Activated CD8-positive, alpha-beta memory T cell treated with anti-CD3 and anti-CD28 coated beads for 24 hours (primary cell): ENCODE measurements around the gene CIT.

ENCODE experiments used
- DNase-seq: peaks from one replicate; pipeline ENCODE4 v3.0.0-alpha.2; 2020

Gene CIT

GRCh38 chr12:119857041-119857591 lies 20.0 kb downstream of the CIT start:
- DNase-seq, result no peak

- no peak for DNase-seq
Observed at GRCh38 chr12:119850330-119850729, 26.8 kb downstream of the CIT start.

GRCh38 chr12:119843100-119843499 lies 34.0 kb downstream of the CIT start:
- DNase-seq, result no peak

- no peak for DNase-seq
Observed at GRCh38 chr12:119842380-119842779, 34.7 kb downstream of the CIT start.

GRCh38 chr12:119841433-119842210 lies 35.5 kb downstream of the CIT start:
- DNase-seq, result no peak

GRCh38 chr12:119840582-119840981 lies 36.5 kb downstream of the CIT start:
- no peak for DNase-seq

- DNase-seq, result no peak
Observed at GRCh38 chr12:119840168-119840567, 37.0 kb downstream of the CIT start.

GRCh38 chr12:119838826-119839600 lies 38.1 kb downstream of the CIT start:
- DNase-seq, result no peak

GRCh38 chr12:119836781-119837180 lies 40.3 kb downstream of the CIT start:
- DNase-seq, result no peak

GRCh38 chr12:119835068-119835467 lies 42.1 kb downstream of the CIT start:
- DNase-seq, result no peak

GRCh38 chr12:119829439-119829838 lies 47.7 kb downstream of the CIT start:
- no peak for DNase-seq

GRCh38 chr12:119828300-119828699 lies 48.8 kb downstream of the CIT start:
- no peak for DNase-seq

- no peak for DNase-seq
Observed at GRCh38 chr12:119827760-119828159, 49.4 kb downstream of the CIT start.

GRCh38 chr12:119826661-119827445 lies 50.3 kb downstream of the CIT start:
- DNase-seq, result no peak

- no peak for DNase-seq
Observed at GRCh38 chr12:119825262-119825661, 51.9 kb downstream of the CIT start.

- DNase-seq, result no peak
Observed at GRCh38 chr12:119822046-119822445, 55.1 kb downstream of the CIT start.

GRCh38 chr12:119819322-119819721 lies 57.8 kb downstream of the CIT start:
- no peak for DNase-seq

GRCh38 chr12:119817546-119818343 lies 59.4 kb downstream of the CIT start:
- DNase-seq, result no peak

GRCh38 chr12:119809023-119809422 lies 68.1 kb downstream of the CIT start:
- no peak for DNase-seq

- DNase-seq, result no peak
Observed at GRCh38 chr12:119808441-119808840, 68.7 kb downstream of the CIT start.

GRCh38 chr12:119807380-119807779 lies 69.7 kb downstream of the CIT start:
- DNase-seq, result no peak

GRCh38 chr12:119804011-119804641 lies 73.0 kb downstream of the CIT start:
- no peak for DNase-seq
